ENCODE results near the gene SRL. TPM values are rescaled to one million over a fixed set of nuclear protein-coding genes. Genes with fewer than 3 reads are reported as not detected.

Gene SRL
- total and polyA plus RNA-seq, 12 donors, result 0.24 to 1.8 (median 0.52) TPM; not detected in 2

DNA sequence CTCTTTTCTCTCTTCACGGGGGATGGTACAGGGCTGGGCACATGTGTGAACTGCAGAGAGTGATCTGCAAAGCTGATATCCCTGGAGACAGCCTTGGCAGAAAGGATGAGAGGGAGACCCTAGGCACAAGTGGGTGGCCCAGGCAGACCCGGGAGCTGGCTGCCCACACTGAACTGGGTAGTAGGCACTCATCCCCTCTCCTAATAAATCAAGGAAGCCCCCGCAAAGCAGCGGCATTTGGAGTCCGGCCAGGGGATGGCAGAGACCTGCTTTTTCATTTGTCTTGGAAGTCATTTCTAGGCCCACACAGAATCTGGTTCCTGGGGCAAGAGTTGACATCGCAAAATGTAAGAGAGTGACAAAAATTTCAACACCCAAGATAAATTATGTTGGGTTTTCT, 34.0 kb upstream of the SRL start:
- Histone ChIP-seq H3K4me1 (replicated peaks in 1 of 2) (peaks cover 6 to 12% of the 10 kb centered on the region in 2 donors), H3K27ac (no peak overlapping the region), H3K4me3 (no peak overlapping the region), H3K9me3 (replicated peaks in 1 of 3) (no peaks in the 10 kb centered on the region), H3K36me3 (replicated peaks in 1 of 2) (no peaks in the 10 kb centered on the region), H3K27me3 (no peaks in the 10 kb centered on the region)
- intact Hi-C loops (cut with DNase I), result loop anchor here in 1 of 2 donors (5.0 kb wide), 1 partner anchor 51 kb away; no protein-coding TSS in a partner anchor
- no peak for TF ChIP-seq POLR2A (IDR thresholded peaks at IDR 0.05)
- TF ChIP-seq CTCF (IDR thresholded peaks at IDR 0.05), result no peak
- DNase-seq, result no peak
- 66 to 86% (median 73%) methylated on average over 6 of the region's 6 CpGs for WGBS, 4 donors

DNA sequence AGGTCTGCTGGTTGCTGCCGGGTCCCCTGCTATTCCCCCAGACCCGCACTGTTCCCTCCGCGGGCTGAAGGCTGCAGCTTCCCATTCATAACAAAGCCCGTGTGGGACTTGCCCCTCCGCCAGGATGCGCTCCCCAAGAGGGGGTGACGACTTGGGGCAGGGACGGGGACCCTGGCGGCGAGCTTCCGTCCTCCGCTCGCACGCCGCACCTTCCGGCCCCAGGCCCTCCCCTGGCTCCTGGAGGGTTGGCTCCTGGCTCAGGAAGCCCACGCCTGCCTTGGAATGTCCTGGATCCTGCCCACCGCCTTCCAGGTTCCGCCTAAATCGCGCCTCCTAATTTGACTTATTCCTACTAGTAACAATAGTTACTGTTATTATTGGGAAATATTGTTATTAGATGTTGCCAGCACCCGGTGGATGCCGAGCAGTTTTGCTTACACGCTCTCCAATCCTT, 32.0 kb upstream of the SRL start:
- WGBS, 4 donors, result 1 to 4% (median 4%) methylated on average over 18 to 25 of the region's 25 CpGs
- intact Hi-C loops (cut with DNase I), result no loop called here
- Histone ChIP-seq H3K9me3 (replicated peaks in 1 of 3) (no peaks in the 10 kb centered on the region), H3K4me1 (replicated peaks in 1 of 2) (peaks cover 8 to 18% of the 10 kb centered on the region in 2 donors), H3K27ac (peak overlapping the region; percentile 53 to 96 (median 93)), H3K4me3 (peak overlapping the region in 2 of 4 donors; percentile 93 to 96), H3K27me3 (no peaks in the 10 kb centered on the region), H3K36me3 (replicated peaks in 1 of 2) (no peaks in the 10 kb centered on the region)
- no peak for TF ChIP-seq POLR2A (IDR thresholded peaks at IDR 0.05)
- peak in 4 of 6 experiments; percentile 26 to 51 (median 44) for TF ChIP-seq CTCF (IDR thresholded peaks at IDR 0.05)
- DNase-seq, result peak in 6 of 7 donors; percentile 37 to 75 (median 58)

DNA sequence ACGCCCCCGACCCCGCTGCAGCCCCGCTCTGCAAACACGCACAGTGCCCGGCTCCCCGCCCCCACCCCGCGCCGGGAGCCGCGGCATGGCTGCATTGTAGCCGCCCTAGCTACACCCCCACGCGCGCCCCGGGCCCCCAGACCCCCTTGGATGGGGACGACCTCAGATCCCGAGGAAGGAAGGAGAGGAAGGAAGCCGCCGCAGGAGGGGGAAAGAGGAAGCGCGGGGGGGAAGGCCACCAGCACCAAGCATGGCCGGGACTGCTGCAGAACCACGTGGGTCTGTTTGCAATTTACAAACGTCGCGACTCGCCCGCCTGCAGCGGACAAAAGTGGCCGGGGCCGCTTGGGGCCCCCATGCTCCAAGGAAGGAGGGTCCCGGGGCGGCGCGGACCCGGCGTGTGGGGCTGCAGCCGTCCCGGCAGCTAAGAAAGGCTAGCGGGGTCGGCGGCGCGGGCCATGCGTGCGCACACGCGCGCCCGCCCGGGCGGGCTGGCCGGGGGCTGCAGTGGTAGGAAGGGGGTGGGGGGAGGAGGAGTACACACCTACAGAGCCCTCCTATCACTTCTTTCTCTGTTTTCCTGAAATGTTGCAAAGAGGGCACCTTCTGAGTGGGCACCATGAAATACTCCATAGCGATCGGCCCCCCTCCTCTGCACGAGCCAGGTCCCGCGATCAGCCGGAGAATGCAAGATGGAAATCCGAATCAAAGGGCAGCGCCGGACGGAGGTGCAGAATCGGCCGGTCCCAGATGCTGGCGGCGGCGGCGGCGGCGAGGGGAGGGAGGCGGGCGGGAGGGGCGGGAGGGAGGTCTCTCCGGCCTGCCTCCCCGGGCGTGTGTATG, 30.5 kb upstream of the SRL start:
- H3K27me3 ChIP-seq, result no peaks in the 10 kb centered on the region
- peak overlapping the region; percentile 3 to 96 (median 90) for H3K4me3 ChIP-seq
- peaks cover 8 to 18% of the 10 kb centered on the region in 2 donors for H3K4me1 ChIP-seq (replicated peaks in 1 of 2)
- DNase-seq, result peak; percentile 58 to 75 (median 65)
- peak overlapping the region; percentile 53 to 96 (median 93) for H3K27ac ChIP-seq
- WGBS, 4 donors, result 0% methylated on average over 12 to 79 of the region's 79 CpGs
- TF ChIP-seq POLR2A (IDR thresholded peaks at IDR 0.05), result no peak
- no peak for TF ChIP-seq CTCF (IDR thresholded peaks at IDR 0.05)
- H3K36me3 ChIP-seq (replicated peaks in 1 of 2), result no peaks in the 10 kb centered on the region
- intact Hi-C loops (cut with DNase I), result no loop called here
- H3K9me3 ChIP-seq (replicated peaks in 1 of 3), result no peaks in the 10 kb centered on the region

GRCh38 chr16:4271176-4272113, 29.6 kb upstream of the SRL start:
- TF ChIP-seq POLR2A (IDR thresholded peaks at IDR 0.05) (peak in 1 of 2 donors; percentile 64), CTCF (IDR thresholded peaks at IDR 0.05) (peak in 2 of 6 experiments; percentile 3 to 13)
- Histone ChIP-seq H3K27ac (peak overlapping the region; percentile 62 to 96 (median 93)), H3K36me3 (replicated peaks in 1 of 2) (no peaks in the 10 kb centered on the region), H3K9me3 (replicated peaks in 1 of 3) (no peaks in the 10 kb centered on the region), H3K4me3 (peak overlapping the region; percentile 3 to 96 (median 90)), H3K27me3 (no peaks in the 10 kb centered on the region), H3K4me1 (replicated peaks in 1 of 2) (peaks cover 8 to 18% of the 10 kb centered on the region in 2 donors)
- peak; percentile 92 to 96 (median 94) for DNase-seq
- 0 to 1% (median 0%) methylated on average over 7 to 72 of the region's 72 CpGs for WGBS, 4 donors
- intact Hi-C loops (cut with DNase I), result no loop called here

All from adrenal gland (tissue), 12 donors.